RWPE1 (cell line): ENCODE measurements around the gene PDE6D.

Experiments
- CTCF ChIA-PET: fragments of 350-600 bp; sonication (Branson Sonifier 250); formaldehyde crosslinking; extraction: SDS; loops from one replicate; lab custom pipeline; 2021; lab: Yijun Ruan, JAX
- POLR2A ChIA-PET: fragments of 400-600 bp; formaldehyde crosslinking; extraction: SDS; loops from one replicate; lab custom pipeline; 2020; ENCODE audit warnings: antibody characterized with exemption; ENCODE audit not compliant: low non-redundant PET; lab: Yijun Ruan, JAX
- DNase-seq: peaks from one replicate; pipeline ENCODE4 v3.0.0; 2012; ENCODE audit warnings: low spot score
- H3K27ac ChIP-seq: fragments of 450-650 bp; 2 replicates; pipeline ENCODE4 v1.5.1; 2017
- CTCF ChIP-seq: fragments of 450-650 bp; conservative IDR thresholded peaks from 2 replicates; pipeline ENCODE4 v1.5.1; 2017; ENCODE audit warnings: low read depth, mild to moderate bottlenecking

The PDE6D gene

GRCh38 chr2:231720292-231720986, 60.6 kb downstream of the PDE6D start:
- ChIA-PET CTCF (interaction anchor here (0.6 to 0.8 kb wide), 2 partner anchors 14 to 195 kb away, joined by 3 to 4 read pairs; no protein-coding TSS in a partner anchor), POLR2A (no interaction called here)
- no peak overlapping the region for H3K27ac ChIP-seq
- no peak for TF ChIP-seq CTCF
- DNase-seq: no peak

- H3K27ac ChIP-seq: no peak overlapping the region
- TF ChIP-seq CTCF: no peak
- CTCF ChIA-PET: no interaction called here
- POLR2A ChIA-PET: no interaction called here
- DNase-seq: no peak
These were observed 62.3 kb downstream of the PDE6D start for GRCh38 chr2:231718799-231719198.

- CTCF ChIA-PET: interaction anchor here (0.5 to 2.0 kb wide), 5 partner anchors 17 to 201 kb away, joined by 3 to 7 read pairs (median 5); no protein-coding TSS in a partner anchor
- peak overlapping the region; percentile 87; the same call in 1 of the 2 replicates for H3K27ac ChIP-seq
- no peak for TF ChIP-seq CTCF
- no peak for DNase-seq
- POLR2A ChIA-PET: no interaction called here
These were observed 63.6 kb downstream of the PDE6D start for GRCh38 chr2:231717281-231718171.

- H3K27ac ChIP-seq: peak overlapping the region; percentile 87
- no peak for TF ChIP-seq CTCF
- ChIA-PET POLR2A (no interaction called here), CTCF (interaction anchor here (0.5 to 3.7 kb wide), 7 partner anchors 35 to 295 kb away, joined by 3 to 111 read pairs (median 5); no protein-coding TSS in a partner anchor)
- DNase-seq: no peak
These were observed 64.3 kb downstream of the PDE6D start for GRCh38 chr2:231716666-231717280.

GRCh38 chr2:231715988-231716616, 65.0 kb downstream of the PDE6D start:
- ChIA-PET POLR2A (no interaction called here), CTCF (interaction anchor here (0.5 to 3.7 kb wide), 12 partner anchors 9 to 295 kb away, joined by 3 to 111 read pairs (median 4); no protein-coding TSS in a partner anchor)
- TF ChIP-seq CTCF: no peak
- peak overlapping the region; percentile 87 for H3K27ac ChIP-seq
- DNase-seq: no peak
